Activated naive CD8-positive, alpha-beta T cell treated with anti-CD3 and anti-CD28 coated beads, Interleukin-2, amount 10 ng/mL, durations not matched to agents 7 days and 5 days (primary cell): ENCODE data around the gene SLC25A44. TPM values are rescaled to one million over a fixed set of nuclear protein-coding genes. Genes with fewer than 3 reads are reported as not detected.

Experiments
- ATAC-seq: fragments of 150-1000 bp; cut with Tn5 transposase; one replicate; pipeline ENCODE4 v1.10.0; 2021; ENCODE audit warnings: low read depth, moderate library complexity
- POLR2A ChIA-PET: fragments of 350-600 bp; sonication (Branson Sonifier 250); formaldehyde crosslinking; loops from one replicate; lab custom pipeline; 2021; ENCODE audit warnings: antibody characterized with exemption; lab: Charles Lee
- DNase-seq: peaks from one replicate; pipeline ENCODE4 v3.0.0; 2021
- H3K27ac Mint-ChIP-seq: one replicate; pipeline ENCODE4 v1.8.0; 2022; ENCODE audit warnings: mild to moderate bottlenecking, mixed read lengths
- H3K27me3 Mint-ChIP-seq: one replicate; pipeline ENCODE4 v1.8.0; 2022; ENCODE audit warnings: mild to moderate bottlenecking, moderate library complexity, mixed read lengths
- H3K36me3 Mint-ChIP-seq: one replicate; pipeline ENCODE4 v1.8.0; 2021; ENCODE audit warnings: mild to moderate bottlenecking, mixed read lengths
- H3K4me1 Mint-ChIP-seq: one replicate; pipeline ENCODE4 v1.8.0; 2021; ENCODE audit warnings: mixed read lengths
- H3K4me3 Mint-ChIP-seq: one replicate; pipeline ENCODE4 v1.8.0; 2022; ENCODE audit warnings: mild to moderate bottlenecking, moderate library complexity, mixed read lengths
- H3K9me3 Mint-ChIP-seq: one replicate; pipeline ENCODE4 v1.8.0; 2021; ENCODE audit warnings: mixed read lengths
- total RNA-seq, 2 experiments: library from RNA; stranded (reverse); gene quantifications; one replicate each; pipeline ENCODE4 v1.2.3, GENCODE V29; 2021

SLC25A44 gene
- total RNA-seq, 2 experiments from 2014 or later = 30.9 to 35.3 TPM

- DNase-seq = no peak
- peaks cover 49% of the 10 kb centered on the region for H3K4me1 Mint-ChIP-seq
- ATAC-seq = peak; percentile 48
- peak overlapping the region; percentile 65 for H3K4me3 Mint-ChIP-seq
- no peaks in the 10 kb centered on the region for H3K9me3 Mint-ChIP-seq
- H3K36me3 Mint-ChIP-seq = peaks cover 28% of the 10 kb centered on the region
- H3K27ac Mint-ChIP-seq = peak overlapping the region; percentile 89
- POLR2A ChIA-PET = interaction anchor here (0.5 to 10.4 kb wide), 7 partner anchors 8 to 69 kb away, joined by 3 to 79 read pairs (median 6); partner anchors contain the start of genes SLC25A44 and SMG5
- H3K27me3 Mint-ChIP-seq = no peaks in the 10 kb centered on the region
Measured at GRCh38 chr1:156217871-156218270, 24.0 kb downstream of the SLC25A44 start.

- H3K27me3 Mint-ChIP-seq = no peaks in the 10 kb centered on the region
- DNase-seq = no peak
- H3K9me3 Mint-ChIP-seq = no peaks in the 10 kb centered on the region
- no peak overlapping the region for H3K4me3 Mint-ChIP-seq
- H3K36me3 Mint-ChIP-seq = peaks cover 29% of the 10 kb centered on the region
- H3K4me1 Mint-ChIP-seq = peaks cover 48% of the 10 kb centered on the region
- POLR2A ChIA-PET = interaction anchor here (0.6 to 10.4 kb wide), 2 partner anchors 20 to 72 kb away, joined by 5 to 79 read pairs; no protein-coding TSS in a partner anchor
- no peak for ATAC-seq
- H3K27ac Mint-ChIP-seq = peak overlapping the region; percentile 39
Measured at GRCh38 chr1:156220226-156220625, 26.3 kb downstream of the SLC25A44 start.

- Mint-ChIP-seq H3K27ac (peak overlapping the region; percentile 90), H3K27me3 (no peaks in the 10 kb centered on the region), H3K36me3 (peaks cover 39% of the 10 kb centered on the region), H3K9me3 (no peaks in the 10 kb centered on the region), H3K4me3 (peak overlapping the region; percentile 17), H3K4me1 (peaks cover 60% of the 10 kb centered on the region)
- ATAC-seq = no peak
- DNase-seq = no peak
- POLR2A ChIA-PET = interaction anchor here (1.5 to 10.4 kb wide), 2 partner anchors 9 to 74 kb away, joined by 11 to 79 read pairs; partner anchors contain the start of gene PMF1
Measured at GRCh38 chr1:156221986-156222692, 28.2 kb downstream of the SLC25A44 start.

DNA sequence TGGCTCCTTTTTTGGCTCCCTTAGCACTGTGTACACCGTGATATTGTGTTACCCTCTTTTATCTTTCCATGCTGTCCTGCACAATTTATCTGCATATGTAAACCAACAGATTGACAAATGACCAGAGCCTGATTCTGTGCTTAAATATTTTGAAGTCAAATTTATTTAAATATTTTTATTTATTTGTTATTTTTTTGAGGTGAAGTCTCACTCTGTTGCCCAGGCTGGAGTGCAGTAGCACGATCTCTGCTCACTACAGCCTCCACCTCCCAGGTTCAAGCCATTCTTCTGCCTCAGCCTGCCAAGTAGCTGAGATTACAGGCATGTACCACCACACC lies 31.7 kb downstream of the SLC25A44 start:
- peaks cover 45% of the 10 kb centered on the region for H3K4me1 Mint-ChIP-seq
- POLR2A ChIA-PET = interaction anchor here (0.7 to 10.4 kb wide), 11 partner anchors 8 to 83 kb away, joined by 3 to 79 read pairs (median 6); partner anchors contain the start of genes PMF1, SLC25A44 and SMG5
- H3K27ac Mint-ChIP-seq = peak overlapping the region; percentile 69
- no peaks in the 10 kb centered on the region for H3K9me3 Mint-ChIP-seq
- DNase-seq = no peak
- H3K27me3 Mint-ChIP-seq = no peaks in the 10 kb centered on the region
- no peak for ATAC-seq
- peaks cover 41% of the 10 kb centered on the region for H3K36me3 Mint-ChIP-seq
- peak overlapping the region; percentile 55 for H3K4me3 Mint-ChIP-seq

DNA sequence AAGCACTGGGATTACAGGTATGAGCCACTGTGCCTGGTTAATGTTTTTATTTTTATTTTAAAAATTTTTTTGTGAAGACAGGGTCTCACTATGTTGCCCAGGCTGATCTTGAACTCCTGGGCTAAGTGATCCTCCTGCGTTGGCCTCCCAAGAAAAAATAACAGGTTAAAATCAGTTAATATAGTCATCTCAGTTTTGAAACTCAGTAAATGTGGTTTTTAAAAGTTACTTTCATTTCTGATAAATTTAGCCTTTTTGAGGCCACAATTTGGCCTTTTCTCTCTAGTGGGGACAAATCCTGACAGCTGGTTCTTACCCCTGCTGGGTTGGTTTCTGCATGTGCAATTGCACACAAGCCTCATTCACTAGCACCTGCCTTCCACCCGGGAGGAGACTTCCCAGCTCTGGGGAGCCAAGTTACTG lies 32.2 kb downstream of the SLC25A44 start:
- H3K9me3 Mint-ChIP-seq = no peaks in the 10 kb centered on the region
- POLR2A ChIA-PET = interaction anchor here (1.0 to 10.4 kb wide), 6 partner anchors 9 to 78 kb away, joined by 3 to 79 read pairs (median 8); partner anchors contain the start of genes PMF1, SLC25A44 and SMG5
- no peak for ATAC-seq
- peaks cover 42% of the 10 kb centered on the region for H3K4me1 Mint-ChIP-seq
- H3K36me3 Mint-ChIP-seq = peaks cover 38% of the 10 kb centered on the region
- H3K27ac Mint-ChIP-seq = peak overlapping the region; percentile 69
- no peak for DNase-seq
- H3K4me3 Mint-ChIP-seq = peak overlapping the region; percentile 20
- no peaks in the 10 kb centered on the region for H3K27me3 Mint-ChIP-seq

GRCh38 chr1:156226782-156227181 lies 32.9 kb downstream of the SLC25A44 start:
- H3K9me3 Mint-ChIP-seq = no peaks in the 10 kb centered on the region
- no peak for DNase-seq
- ATAC-seq = no peak
- peaks cover 31% of the 10 kb centered on the region for H3K36me3 Mint-ChIP-seq
- no peaks in the 10 kb centered on the region for H3K27me3 Mint-ChIP-seq
- POLR2A ChIA-PET = interaction anchor here (1.0 to 10.4 kb wide), 6 partner anchors 9 to 78 kb away, joined by 3 to 79 read pairs (median 8); partner anchors contain the start of genes PMF1, SLC25A44 and SMG5
- H3K4me1 Mint-ChIP-seq = peaks cover 36% of the 10 kb centered on the region
- H3K4me3 Mint-ChIP-seq = no peak overlapping the region
- peak overlapping the region; percentile 69 for H3K27ac Mint-ChIP-seq

DNA sequence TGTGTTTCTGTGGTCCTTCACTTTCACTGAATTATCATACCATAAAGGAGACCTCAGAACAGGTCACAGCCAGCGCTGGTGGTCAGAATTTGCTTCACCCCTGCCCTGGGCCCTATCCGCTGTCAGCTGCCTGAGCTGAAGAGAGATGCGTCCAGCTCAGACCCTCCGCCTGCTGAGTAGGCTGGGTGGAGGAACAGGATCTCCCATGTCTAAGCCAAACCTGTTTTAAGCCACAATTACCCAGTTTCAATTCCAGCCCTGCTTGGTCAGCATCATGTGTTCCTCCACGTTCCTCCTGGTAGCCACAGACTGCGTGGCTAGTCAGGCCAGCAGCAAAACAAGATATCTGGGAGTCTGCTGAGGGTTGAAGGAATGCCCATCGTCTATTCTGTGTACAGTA lies 34.6 kb downstream of the SLC25A44 start:
- POLR2A ChIA-PET = interaction anchor here (2.3 to 2.9 kb wide), 3 partner anchors 16 to 35 kb away, joined by 6 to 9 read pairs (median 7); partner anchors contain the start of genes PMF1 and SLC25A44
- no peak for ATAC-seq
- DNase-seq = no peak
- no peak overlapping the region for H3K4me3 Mint-ChIP-seq
- H3K27ac Mint-ChIP-seq = no peak overlapping the region
- peaks cover 24% of the 10 kb centered on the region for H3K36me3 Mint-ChIP-seq
- H3K4me1 Mint-ChIP-seq = peaks cover 19% of the 10 kb centered on the region
- no peaks in the 10 kb centered on the region for H3K27me3 Mint-ChIP-seq
- H3K9me3 Mint-ChIP-seq = no peaks in the 10 kb centered on the region

GRCh38 chr1:156229809-156230472 lies 36.0 kb downstream of the SLC25A44 start:
- ATAC-seq (no peak), DNase-seq (no peak)
- Mint-ChIP-seq H3K4me1 (peaks cover 17% of the 10 kb centered on the region), H3K9me3 (no peaks in the 10 kb centered on the region), H3K4me3 (no peak overlapping the region), H3K36me3 (peaks cover 26% of the 10 kb centered on the region), H3K27ac (no peak overlapping the region), H3K27me3 (no peaks in the 10 kb centered on the region)
- POLR2A ChIA-PET = interaction anchor here (2.3 to 2.7 kb wide), 2 partner anchors 16 to 17 kb away, joined by 6 to 7 read pairs; partner anchors contain the start of gene PMF1

GRCh38 chr1:156230473-156230837 lies 36.6 kb downstream of the SLC25A44 start:
- no peak overlapping the region for H3K27ac Mint-ChIP-seq
- peaks cover 24% of the 10 kb centered on the region for H3K36me3 Mint-ChIP-seq
- DNase-seq (no peak), ATAC-seq (no peak)
- POLR2A ChIA-PET = interaction anchor here (2.3 kb wide), 1 partner anchor 17 kb away, joined by 6 read pairs; the partner anchor contains the start of gene PMF1
- no peaks in the 10 kb centered on the region for H3K9me3 Mint-ChIP-seq
- H3K4me1 Mint-ChIP-seq = peaks cover 14% of the 10 kb centered on the region
- H3K27me3 Mint-ChIP-seq = no peaks in the 10 kb centered on the region
- H3K4me3 Mint-ChIP-seq = no peak overlapping the region

GRCh38 chr1:156232201-156232894 lies 38.4 kb downstream of the SLC25A44 start:
- DNase-seq (no peak), ATAC-seq (no peak)
- POLR2A ChIA-PET = interaction anchor here (0.7 to 1.3 kb wide), 4 partner anchors 19 to 87 kb away, joined by 3 to 6 read pairs (median 6); partner anchors contain the start of gene PMF1
- no peaks in the 10 kb centered on the region for H3K27me3 Mint-ChIP-seq
- H3K4me1 Mint-ChIP-seq = peaks cover 4% of the 10 kb centered on the region
- no peaks in the 10 kb centered on the region for H3K9me3 Mint-ChIP-seq
- H3K4me3 Mint-ChIP-seq = no peak overlapping the region
- no peak overlapping the region for H3K27ac Mint-ChIP-seq
- H3K36me3 Mint-ChIP-seq = peaks cover 20% of the 10 kb centered on the region

DNA sequence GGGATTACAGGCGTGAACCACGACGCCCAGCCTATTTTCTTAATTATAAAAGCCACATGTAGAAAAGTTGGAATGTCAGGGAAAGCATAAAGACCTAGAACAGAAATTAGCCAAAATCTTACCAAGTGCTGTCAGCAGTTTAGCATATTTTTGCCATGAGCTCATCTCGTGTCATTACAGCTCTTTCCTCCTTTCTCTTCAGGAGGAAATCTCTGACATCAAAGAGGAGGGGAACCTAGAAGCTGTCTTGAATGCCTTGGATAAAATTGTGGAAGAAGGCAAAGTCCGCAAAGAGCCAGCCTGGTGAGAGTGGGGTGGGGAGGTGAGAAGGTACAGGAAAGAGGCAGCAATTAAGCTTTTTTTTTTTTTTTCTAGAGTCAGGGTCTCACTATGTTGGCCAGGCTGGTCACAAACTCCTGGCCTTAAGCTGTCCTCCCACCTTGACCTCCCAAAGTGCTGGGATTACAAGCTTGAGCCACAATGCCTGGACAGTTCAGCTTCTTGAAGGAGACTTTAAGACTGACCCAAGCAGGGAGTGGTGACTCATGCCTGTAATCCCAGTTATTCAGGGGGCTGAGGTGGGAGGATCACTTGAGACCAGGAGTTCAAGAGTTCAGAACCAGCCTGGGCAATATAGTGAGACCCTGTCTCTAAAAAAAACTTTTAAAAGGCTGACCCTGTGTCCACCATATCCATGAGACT lies 39.7 kb downstream of the SLC25A44 start:
- no peaks in the 10 kb centered on the region for H3K9me3 Mint-ChIP-seq
- POLR2A ChIA-PET = interaction anchor here (0.6 to 1.2 kb wide), 2 partner anchors 11 to 38 kb away, joined by 3 read pairs; no protein-coding TSS in a partner anchor
- H3K27ac Mint-ChIP-seq = no peak overlapping the region
- ATAC-seq (no peak), DNase-seq (no peak)
- H3K27me3 Mint-ChIP-seq = no peaks in the 10 kb centered on the region
- H3K4me3 Mint-ChIP-seq = no peak overlapping the region
- peaks cover 24% of the 10 kb centered on the region for H3K36me3 Mint-ChIP-seq
- peaks cover 3% of the 10 kb centered on the region for H3K4me1 Mint-ChIP-seq

GRCh38 chr1:156236164-156236563 lies 42.3 kb downstream of the SLC25A44 start:
- no peaks in the 10 kb centered on the region for H3K9me3 Mint-ChIP-seq
- no peak overlapping the region for H3K27ac Mint-ChIP-seq
- POLR2A ChIA-PET = no interaction called here
- H3K27me3 Mint-ChIP-seq = no peaks in the 10 kb centered on the region
- no peaks in the 10 kb centered on the region for H3K4me1 Mint-ChIP-seq
- ATAC-seq = no peak
- DNase-seq = no peak
- H3K4me3 Mint-ChIP-seq = no peak overlapping the region
- H3K36me3 Mint-ChIP-seq = peaks cover 21% of the 10 kb centered on the region
